Measurements from ENCODE around the gene LPCAT1.

LPCAT1 gene

DNA sequence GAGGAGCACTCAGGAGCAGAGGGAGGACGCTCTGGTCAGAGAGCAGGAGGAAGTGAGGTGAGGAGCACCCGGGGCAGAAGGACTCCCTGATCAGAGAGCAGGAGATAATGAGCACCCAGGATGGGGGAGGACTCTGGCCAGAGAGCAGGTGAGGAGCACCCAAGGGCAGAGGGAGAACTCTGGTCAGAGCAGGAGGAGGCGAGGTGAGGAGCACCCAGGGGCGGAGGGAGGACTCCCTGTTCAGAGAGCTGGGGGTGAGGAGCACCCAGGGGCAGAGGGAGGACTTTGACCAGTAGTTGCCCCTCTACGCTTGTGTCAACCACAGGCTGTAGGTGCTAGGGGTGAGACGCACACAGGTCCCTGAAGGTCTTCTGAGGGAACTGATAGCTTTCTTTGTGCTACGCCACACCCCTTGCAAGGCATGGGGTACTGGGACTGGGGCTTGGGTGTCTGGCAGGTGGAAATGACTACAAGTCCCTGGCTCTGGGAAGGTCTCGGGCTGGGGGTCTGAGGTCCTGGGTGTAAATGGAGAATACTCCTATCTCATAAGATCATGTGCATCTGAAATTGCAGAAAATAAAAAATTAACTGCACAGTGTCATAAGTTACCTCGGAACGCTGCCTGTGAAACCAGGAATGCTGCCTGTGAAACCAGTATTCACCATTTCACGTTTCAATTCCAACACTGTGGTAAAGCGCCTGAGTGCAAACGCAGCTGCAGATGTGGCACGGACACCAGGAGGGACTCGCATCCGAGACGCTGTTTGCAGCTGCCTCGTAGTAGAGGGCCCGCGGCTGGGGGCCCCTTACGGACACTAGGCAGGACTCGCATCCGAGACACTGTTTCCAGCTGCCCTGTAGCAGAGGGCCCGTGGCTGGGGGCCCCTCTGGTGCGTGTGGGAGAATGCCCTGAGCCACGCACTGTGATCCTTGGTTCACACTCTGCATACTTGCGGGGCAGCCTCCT lies 51.5 kb downstream of the LPCAT1 start:
- TF ChIP-seq, protein P1, sequence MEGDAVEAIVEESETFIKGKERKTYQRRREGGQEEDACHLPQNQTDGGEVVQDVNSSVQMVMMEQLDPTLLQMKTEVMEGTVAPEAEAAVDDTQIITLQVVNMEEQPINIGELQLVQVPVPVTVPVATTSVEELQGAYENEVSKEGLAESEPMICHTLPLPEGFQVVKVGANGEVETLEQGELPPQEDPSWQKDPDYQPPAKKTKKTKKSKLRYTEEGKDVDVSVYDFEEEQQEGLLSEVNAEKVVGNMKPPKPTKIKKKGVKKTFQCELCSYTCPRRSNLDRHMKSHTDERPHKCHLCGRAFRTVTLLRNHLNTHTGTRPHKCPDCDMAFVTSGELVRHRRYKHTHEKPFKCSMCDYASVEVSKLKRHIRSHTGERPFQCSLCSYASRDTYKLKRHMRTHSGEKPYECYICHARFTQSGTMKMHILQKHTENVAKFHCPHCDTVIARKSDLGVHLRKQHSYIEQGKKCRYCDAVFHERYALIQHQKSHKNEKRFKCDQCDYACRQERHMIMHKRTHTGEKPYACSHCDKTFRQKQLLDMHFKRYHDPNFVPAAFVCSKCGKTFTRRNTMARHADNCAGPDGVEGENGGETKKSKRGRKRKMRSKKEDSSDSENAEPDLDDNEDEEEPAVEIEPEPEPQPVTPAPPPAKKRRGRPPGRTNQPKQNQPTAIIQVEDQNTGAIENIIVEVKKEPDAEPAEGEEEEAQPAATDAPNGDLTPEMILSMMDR (IDR thresholded peaks at IDR 0.05; ENCODE audit: low read depth, low read length), result no peak
- H3K4me3 ChIP-seq (ENCODE audit: low read depth, low read length), result no peak overlapping the region

DNA sequence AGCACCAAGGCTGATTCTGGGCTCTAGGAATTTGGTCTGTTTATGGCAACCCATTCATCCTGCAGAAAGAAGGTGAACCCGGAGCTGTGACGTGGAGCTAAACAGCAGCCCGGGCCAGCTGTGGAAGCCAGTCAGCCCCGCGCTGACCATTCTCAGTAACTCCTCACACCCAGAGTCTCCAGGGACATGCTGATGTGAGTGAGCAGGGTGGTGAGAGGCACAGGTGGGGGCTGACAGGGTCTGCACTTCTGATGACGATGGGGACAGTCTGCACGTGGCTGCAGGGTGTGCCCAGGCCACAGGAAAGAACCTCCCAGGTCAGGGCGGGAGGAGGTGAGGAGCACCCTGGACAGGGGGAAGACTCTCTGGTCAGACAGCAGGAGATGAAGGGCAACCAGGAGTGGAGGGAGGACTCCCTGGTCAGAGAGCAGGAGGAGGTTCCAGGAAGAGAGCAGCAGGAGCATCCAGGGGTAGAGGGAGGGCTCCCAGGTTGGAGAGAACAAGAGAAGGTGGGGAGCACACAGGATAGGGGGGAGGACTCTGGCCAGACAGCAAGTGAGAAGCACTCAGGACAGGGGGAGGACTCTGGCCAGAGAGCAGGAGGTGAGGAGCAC lies 52.4 kb downstream of the LPCAT1 start:
- TF ChIP-seq, protein P1 (IDR thresholded peaks at IDR 0.05; ENCODE audit: low read depth, low read length), result no peak
- no peak overlapping the region for H3K4me3 ChIP-seq (ENCODE audit: low read depth, low read length)

DNA sequence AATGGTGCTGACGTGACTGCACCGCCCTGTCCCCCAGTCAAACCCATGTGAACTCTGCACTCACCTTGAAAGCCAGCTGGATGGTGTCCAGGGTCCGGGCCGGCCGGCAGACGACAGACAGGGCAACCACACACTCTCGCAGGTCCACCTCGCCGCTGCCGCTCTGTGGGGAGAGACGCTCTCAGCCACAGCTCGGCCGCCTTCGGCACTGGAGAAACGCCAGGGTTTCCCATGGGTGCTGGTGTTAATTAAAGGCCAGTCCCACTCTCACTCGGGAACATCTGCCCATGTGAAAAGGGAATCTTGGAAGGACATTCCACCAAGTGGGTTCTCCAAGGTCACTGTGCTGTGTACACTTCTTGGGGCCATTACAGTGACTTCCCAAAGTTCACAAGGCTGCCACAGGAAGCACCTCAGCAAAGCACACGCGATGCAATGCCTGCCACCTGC lies 53.0 kb downstream of the LPCAT1 start:
- H3K4me3 ChIP-seq (ENCODE audit: low read depth, low read length), result no peak overlapping the region

DNA sequence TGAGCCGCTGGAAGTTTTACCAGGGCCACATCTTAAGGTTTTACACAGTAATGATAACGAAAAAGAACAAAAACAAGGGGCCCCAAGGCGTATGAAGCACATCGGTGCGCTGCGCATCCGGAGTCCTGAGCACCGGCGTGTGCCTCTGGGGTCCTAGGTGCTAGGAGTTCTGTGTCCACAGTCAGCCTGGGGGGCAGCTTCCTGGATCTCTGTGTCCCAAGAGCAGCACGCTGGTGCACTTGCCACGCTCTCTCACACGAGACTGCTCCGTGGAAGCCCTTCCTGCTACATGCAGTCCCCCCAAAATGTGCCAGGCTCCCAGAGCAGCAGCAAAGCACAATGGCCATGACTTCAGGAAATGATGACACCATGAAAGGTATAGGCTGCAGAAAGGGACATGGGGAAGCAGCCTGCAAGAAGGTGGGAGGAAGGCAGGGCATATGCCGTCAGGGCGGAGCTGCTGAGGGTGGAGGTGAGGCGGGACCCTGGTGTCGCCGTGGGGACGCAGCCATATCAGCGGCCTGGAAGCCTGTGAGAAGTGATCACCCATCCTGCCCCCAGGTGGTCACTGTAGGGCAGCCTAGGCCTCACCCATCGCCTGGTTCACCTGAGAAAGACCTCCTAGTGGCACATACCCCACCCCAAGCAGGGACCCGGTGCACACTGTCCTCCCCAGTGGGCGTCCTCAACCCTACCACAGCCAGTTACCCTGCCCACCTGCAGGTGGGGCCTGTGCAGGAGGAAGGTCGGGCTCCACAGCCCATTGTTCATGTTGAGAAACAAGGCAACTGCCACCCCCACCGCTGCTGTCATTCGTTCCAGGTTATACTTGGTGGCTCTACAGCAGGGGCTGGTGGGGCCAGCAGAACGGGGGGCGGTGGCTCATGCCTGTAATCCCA lies 54.9 kb downstream of the LPCAT1 start:
- TF ChIP-seq, protein P1 (IDR thresholded peaks at IDR 0.05; ENCODE audit: low read depth, low read length), result no peak
- no peak overlapping the region for H3K4me3 ChIP-seq (ENCODE audit: low read depth, low read length)

More for the DNA sequence above, 53.0 kb downstream of the LPCAT1 start:
- TF ChIP-seq, protein P1 (IDR thresholded peaks at IDR 0.05; ENCODE audit: low read depth, low read length), result no peak

DNA sequence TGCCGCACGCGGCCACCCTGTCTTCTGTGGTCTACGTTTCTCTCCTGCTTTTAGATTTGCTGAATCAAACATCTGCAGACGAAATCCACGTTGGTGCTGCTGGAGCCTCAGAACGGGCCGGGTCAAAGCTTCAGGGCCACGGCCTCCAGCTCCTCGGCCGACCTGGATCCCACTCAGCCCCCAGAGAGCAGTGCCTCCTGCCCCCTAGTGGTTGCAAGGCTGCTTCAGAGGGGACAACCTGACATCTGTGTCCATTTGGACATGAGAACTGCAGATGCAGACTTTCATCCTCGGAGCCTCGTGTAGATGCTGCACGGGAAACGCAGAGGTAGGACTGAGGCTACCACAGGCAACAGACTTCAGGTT lies 55.5 kb downstream of the LPCAT1 start:
- TF ChIP-seq, protein P1 (IDR thresholded peaks at IDR 0.05; ENCODE audit: low read depth, low read length), result peak; percentile 43

DNA sequence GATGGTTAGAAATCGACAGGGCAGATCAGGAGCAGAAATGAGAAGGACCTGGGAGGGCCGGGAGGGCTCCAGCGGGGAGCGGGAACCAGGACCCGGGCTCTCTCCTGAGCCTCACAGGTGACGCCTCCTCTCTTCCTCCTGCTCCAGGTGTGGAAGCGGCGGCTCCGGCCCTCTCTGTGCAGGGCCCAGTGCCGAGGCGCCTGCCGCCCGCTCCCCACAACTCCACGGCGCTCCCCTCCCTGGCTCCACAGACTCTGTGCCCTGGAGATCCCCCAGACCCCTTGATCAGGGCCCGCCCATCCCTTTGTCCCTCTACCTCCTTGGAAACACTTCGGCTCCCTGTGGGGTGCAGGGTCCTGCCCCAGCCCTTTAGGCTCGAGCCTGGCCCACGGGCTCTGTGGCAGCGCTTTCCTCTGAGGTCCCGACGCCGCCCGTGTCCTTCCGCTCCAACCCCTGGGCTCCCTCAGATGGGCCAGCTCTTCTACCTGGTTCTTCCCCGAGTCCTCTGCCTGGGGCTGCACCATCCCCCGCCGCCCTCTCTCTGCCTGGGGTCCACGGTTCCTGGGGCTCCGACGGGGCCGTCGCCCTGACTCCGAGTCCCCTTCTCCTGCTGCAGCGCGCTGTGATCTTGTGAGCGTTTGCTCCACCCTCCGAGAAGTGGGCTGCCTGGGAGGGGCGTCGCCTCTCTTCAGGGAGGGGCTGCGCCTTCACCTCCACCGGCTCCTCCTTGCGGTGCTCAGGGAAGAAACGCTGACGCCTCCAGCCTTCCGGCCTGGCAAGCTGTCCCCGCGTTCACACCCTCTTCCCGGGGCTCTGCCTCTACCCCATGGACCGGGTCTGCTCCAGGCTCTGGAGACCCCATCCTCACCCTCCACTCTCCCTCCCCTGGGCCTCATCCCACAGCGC lies 56.2 kb downstream of the LPCAT1 start:
- no peak overlapping the region for H3K4me3 ChIP-seq (ENCODE audit: low read depth, low read length)
- TF ChIP-seq, protein P1 (IDR thresholded peaks at IDR 0.05; ENCODE audit: low read depth, low read length), result no peak

More for the DNA sequence above, 55.5 kb downstream of the LPCAT1 start:
- no peak overlapping the region for H3K4me3 ChIP-seq (ENCODE audit: low read depth, low read length)

All from WI38 (cell line).